Measurements from ENCODE around the gene WDR86.

Gene WDR86

DNA sequence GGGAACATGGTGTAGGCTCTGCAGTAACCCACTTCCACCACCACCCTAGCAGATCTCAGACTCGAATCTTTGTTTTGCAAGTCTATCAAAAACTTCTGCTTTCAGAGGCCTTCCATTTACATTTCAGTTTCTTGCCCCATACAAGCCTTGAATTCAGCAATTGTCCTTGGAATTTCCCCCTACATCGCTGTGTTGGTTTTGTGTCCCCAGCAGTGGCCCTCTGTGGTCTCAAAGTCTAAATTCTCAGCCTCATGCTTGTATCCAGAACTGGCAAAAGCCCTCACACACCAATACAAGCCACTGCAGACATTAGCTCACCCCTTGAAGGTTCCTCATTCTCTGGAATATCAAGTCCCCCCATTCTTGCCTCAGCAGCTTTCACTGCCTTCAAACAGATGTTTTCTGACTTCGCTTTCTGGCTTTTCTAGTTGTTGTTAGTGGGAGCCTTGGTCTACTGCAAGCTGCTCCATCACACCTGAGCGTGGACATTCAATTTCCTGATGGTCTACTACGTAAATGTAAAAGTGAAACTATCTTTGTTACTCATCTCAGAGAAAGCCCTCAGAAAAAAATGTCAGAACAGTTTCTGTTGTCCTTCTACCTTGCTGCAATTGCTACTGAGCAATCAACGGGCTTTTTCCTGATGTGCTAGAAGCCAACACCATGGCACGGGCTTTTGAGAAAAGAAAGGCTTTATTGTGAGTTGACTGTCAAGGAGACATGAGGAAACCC lies 70.0 kb downstream of the WDR86 start:
- H3K36me3 Mint-ChIP-seq (ENCODE audit: low read depth), result no peaks in the 10 kb centered on the region
- H3K27ac Mint-ChIP-seq, result no peak overlapping the region
- H3K9me3 Mint-ChIP-seq, result peaks cover 6% of the 10 kb centered on the region
- TF ChIP-seq, protein P1, sequence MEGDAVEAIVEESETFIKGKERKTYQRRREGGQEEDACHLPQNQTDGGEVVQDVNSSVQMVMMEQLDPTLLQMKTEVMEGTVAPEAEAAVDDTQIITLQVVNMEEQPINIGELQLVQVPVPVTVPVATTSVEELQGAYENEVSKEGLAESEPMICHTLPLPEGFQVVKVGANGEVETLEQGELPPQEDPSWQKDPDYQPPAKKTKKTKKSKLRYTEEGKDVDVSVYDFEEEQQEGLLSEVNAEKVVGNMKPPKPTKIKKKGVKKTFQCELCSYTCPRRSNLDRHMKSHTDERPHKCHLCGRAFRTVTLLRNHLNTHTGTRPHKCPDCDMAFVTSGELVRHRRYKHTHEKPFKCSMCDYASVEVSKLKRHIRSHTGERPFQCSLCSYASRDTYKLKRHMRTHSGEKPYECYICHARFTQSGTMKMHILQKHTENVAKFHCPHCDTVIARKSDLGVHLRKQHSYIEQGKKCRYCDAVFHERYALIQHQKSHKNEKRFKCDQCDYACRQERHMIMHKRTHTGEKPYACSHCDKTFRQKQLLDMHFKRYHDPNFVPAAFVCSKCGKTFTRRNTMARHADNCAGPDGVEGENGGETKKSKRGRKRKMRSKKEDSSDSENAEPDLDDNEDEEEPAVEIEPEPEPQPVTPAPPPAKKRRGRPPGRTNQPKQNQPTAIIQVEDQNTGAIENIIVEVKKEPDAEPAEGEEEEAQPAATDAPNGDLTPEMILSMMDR (IDR thresholded peaks at IDR 0.05; ENCODE audit: unreplicated experiment in 3 of 3), result no peak
- H3K27me3 Mint-ChIP-seq (ENCODE audit: low read depth), result no peaks in the 10 kb centered on the region
- peaks cover 9% of the 10 kb centered on the region for H3K4me1 Mint-ChIP-seq
- peak overlapping the region; percentile 65 to 92 (median 90) for H3K4me3 Mint-ChIP-seq

DNA sequence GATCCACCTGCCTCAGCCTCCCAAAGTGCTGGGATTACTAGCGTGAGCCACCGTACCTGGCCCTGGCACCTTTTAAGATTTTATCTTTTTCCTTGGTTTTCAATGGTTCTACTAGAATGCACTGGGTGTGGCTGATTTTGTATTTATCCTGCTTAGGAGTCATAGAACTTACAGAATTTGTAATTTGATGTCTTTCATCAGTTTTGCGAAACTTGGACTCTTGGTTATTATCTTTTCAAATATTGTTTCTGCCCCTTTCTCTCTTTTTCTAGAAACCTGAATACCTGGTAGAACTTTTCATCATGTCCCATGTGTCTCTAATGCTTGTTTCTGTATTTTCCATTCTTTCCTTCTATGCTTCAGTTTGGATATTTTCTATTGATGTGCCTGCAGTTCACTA lies 71.0 kb downstream of the WDR86 start:
- no peaks in the 10 kb centered on the region for H3K36me3 Mint-ChIP-seq (ENCODE audit: low read depth)
- TF ChIP-seq, protein P1 (IDR thresholded peaks at IDR 0.05; ENCODE audit: unreplicated experiment in 3 of 3), result no peak
- no peak overlapping the region for H3K4me3 Mint-ChIP-seq
- H3K27ac Mint-ChIP-seq, result no peak overlapping the region
- H3K4me1 Mint-ChIP-seq, result peaks cover 9% of the 10 kb centered on the region
- H3K9me3 Mint-ChIP-seq, result peaks cover 6% of the 10 kb centered on the region
- H3K27me3 Mint-ChIP-seq (ENCODE audit: low read depth), result no peaks in the 10 kb centered on the region

DNA sequence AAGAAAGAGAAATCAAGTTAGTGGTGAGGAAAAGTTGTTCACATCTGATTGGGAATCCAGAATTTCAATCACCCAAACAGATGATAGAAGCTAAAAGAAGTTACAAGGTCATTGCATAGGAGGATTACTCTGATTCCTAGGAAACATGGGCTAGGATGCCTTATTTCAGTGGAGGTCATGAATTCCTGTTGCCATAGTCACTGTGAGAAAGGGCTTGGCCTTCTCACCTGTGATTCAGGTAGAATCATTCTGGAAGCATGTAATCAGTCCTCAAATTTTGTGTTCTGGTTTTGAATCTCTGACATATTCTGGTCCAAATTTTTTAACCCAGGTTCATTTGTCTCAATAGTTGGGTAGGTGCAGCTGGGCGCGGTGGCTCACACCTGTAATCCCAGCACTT lies 72.5 kb downstream of the WDR86 start:
- Mint-ChIP-seq H3K27ac (no peak overlapping the region), H3K9me3 (peaks cover 6% of the 10 kb centered on the region), H3K4me3 (no peak overlapping the region), H3K27me3 (ENCODE audit: low read depth) (no peaks in the 10 kb centered on the region), H3K4me1 (peaks cover 4% of the 10 kb centered on the region), H3K36me3 (ENCODE audit: low read depth) (no peaks in the 10 kb centered on the region)
- TF ChIP-seq, protein P1 (IDR thresholded peaks at IDR 0.05; ENCODE audit: unreplicated experiment in 3 of 3), result no peak

DNA sequence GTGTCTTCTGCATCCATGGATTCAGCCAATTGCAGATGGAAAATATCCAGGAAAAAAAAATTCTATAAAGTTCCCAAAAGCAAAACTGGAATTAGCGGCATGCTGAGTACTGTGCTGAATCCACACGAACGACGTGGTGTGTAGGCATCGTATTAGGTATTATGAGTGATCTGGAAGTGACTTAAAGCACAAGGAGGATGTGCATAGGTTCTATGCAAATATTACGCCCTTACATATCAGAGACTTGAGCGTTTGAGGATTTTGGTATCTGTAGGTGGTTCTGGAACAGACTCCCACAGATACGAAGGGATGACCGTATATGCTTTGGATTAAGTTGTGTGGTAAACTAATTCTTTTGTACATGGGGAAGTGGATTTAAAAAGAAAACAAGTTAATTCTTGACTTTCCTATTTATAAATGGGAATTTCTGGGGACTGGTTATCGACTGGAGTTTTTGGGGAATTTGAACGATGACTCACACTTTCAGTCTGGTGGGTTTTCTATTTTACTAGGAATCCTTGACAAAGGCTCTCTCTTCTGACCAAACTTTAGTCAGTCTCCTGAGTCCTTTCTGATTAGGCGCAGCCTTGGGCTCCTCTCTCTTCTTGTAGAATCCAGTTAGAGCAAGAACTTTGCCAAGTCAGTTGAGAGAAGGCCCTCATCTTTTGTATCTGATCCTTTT lies 73.7 kb downstream of the WDR86 start:
- Mint-ChIP-seq H3K27ac (no peak overlapping the region), H3K4me3 (no peak overlapping the region), H3K4me1 (no peaks in the 10 kb centered on the region), H3K27me3 (ENCODE audit: low read depth) (no peaks in the 10 kb centered on the region), H3K36me3 (ENCODE audit: low read depth) (no peaks in the 10 kb centered on the region), H3K9me3 (peaks cover 6% of the 10 kb centered on the region)
- TF ChIP-seq, protein P1 (IDR thresholded peaks at IDR 0.05; ENCODE audit: unreplicated experiment in 3 of 3), result no peak

DNA sequence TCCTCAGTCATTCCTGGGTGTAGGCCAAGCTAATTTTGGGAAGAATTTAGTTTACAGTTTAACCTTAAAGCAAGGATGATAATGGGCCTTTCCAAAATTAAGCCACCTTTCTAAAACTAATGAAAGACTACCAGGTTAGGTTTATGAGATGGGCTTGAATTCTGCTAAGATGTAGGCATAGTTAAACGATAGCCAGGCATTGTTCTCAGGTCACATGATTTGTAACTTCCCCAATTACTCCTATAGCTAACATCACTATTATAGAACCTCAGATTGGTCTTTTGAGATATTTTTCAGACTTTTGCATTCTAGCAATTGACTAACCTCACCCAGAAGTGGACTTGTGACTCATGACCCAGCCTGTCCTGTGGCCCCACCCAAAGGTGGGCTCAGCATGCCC lies 75.2 kb downstream of the WDR86 start:
- no peak overlapping the region for H3K27ac Mint-ChIP-seq
- no peak overlapping the region for H3K4me3 Mint-ChIP-seq
- H3K4me1 Mint-ChIP-seq, result no peaks in the 10 kb centered on the region
- TF ChIP-seq, protein P1 (IDR thresholded peaks at IDR 0.05; ENCODE audit: unreplicated experiment in 3 of 3), result no peak
- no peaks in the 10 kb centered on the region for H3K27me3 Mint-ChIP-seq (ENCODE audit: low read depth)
- H3K36me3 Mint-ChIP-seq (ENCODE audit: low read depth), result no peaks in the 10 kb centered on the region
- H3K9me3 Mint-ChIP-seq, result peaks cover 3% of the 10 kb centered on the region

Measured in nephron (organoid).